PC-3 (cell line): ENCODE measurements around the gene ACVR2A.

Experiments used
- CTCF ChIP-seq: fragments of 300-600 bp; sonication (generic); conservative IDR thresholded peaks from 2 replicates; pipeline ENCODE4 v1.5.1; 2017; ENCODE audit warnings: antibody characterized with exemption, low read depth, mild to moderate bottlenecking, low read length
- EZH2 ChIP-seq: fragments of 300-600 bp; sonication (generic); IDR thresholded peaks from one replicate; pipeline ENCODE4 v1.6.1; 2017; ENCODE audit warnings: antibody characterized with exemption, mild to moderate bottlenecking, low read length; ENCODE audit not compliant: unreplicated experiment
- EZH2phosphoT487 ChIP-seq: fragments of 300-600 bp; sonication (generic); IDR thresholded peaks from 2 replicates; pipeline ENCODE4 v1.6.1; 2018; ENCODE audit warnings: mild to moderate bottlenecking, antibody characterized with exemption, low read length, borderline replicate concordance

GRCh38 chr2:147846412-147847081, 1.7 kb downstream of the ACVR2A start:
- no peak for TF ChIP-seq CTCF
- TF ChIP-seq EZH2 = no peak
- TF ChIP-seq EZH2phosphoT487 = no peak
